ENCODE measurements around the gene AKR1C3.
"Not testable (repeated sequence)": the region's sequence is repeated elsewhere in the genome, so short reads cannot be mapped to it uniquely, and the experiment has no call there.

The AKR1C3 gene

GRCh38 chr10:5094265-5095205 is at the start of gene AKR1C3:
TSS of gene AKR1C3 (plus strand) at chr10:5094414. CDS start at chr10:5094445, 31 bp downstream.
- DNase-seq: peak; percentile 23

GRCh38 chr10:5045095-5045494 is 49.1 kb upstream of the AKR1C3 start:
- no peak for DNase-seq

GRCh38 chr10:5046410-5046809 is 47.8 kb upstream of the AKR1C3 start:
- no peak for DNase-seq

GRCh38 chr10:5047055-5047454 is 47.2 kb upstream of the AKR1C3 start:
- DNase-seq: not testable (repeated sequence)

GRCh38 chr10:5047912-5048628 is 46.1 kb upstream of the AKR1C3 start:
- no peak for DNase-seq

GRCh38 chr10:5052951-5053500 is 41.2 kb upstream of the AKR1C3 start:
- DNase-seq: not testable (repeated sequence)

GRCh38 chr10:5054831-5055230 is 39.4 kb upstream of the AKR1C3 start:
- DNase-seq: not testable (repeated sequence)

GRCh38 chr10:5059267-5059666 is 34.9 kb upstream of the AKR1C3 start:
- DNase-seq: not testable (repeated sequence)

GRCh38 chr10:5060791-5061190 is 33.4 kb upstream of the AKR1C3 start:
- not testable (repeated sequence) for DNase-seq

GRCh38 chr10:5064656-5065055 is 29.6 kb upstream of the AKR1C3 start:
- no peak for DNase-seq

- no peak for DNase-seq
Observed at GRCh38 chr10:5068274-5068984, 25.8 kb upstream of the AKR1C3 start.

- peak; percentile 26 for DNase-seq
Observed at GRCh38 chr10:5070648-5071410, 23.4 kb upstream of the AKR1C3 start.

GRCh38 chr10:5071411-5072198 is 22.6 kb upstream of the AKR1C3 start:
- DNase-seq: peak; percentile 39

- no peak for DNase-seq
Observed at GRCh38 chr10:5073659-5074058, 20.6 kb upstream of the AKR1C3 start.

- DNase-seq: no peak
Observed at GRCh38 chr10:5076615-5077014, 17.6 kb upstream of the AKR1C3 start.

- DNase-seq: peak; percentile 34
Observed at GRCh38 chr10:5078547-5079180, 15.6 kb upstream of the AKR1C3 start.

- DNase-seq: peak; percentile 84
Observed at GRCh38 chr10:5079306-5079830, 14.8 kb upstream of the AKR1C3 start.

GRCh38 chr10:5079836-5080235 is 14.4 kb upstream of the AKR1C3 start:
- DNase-seq: peak; percentile 4

GRCh38 chr10:5081091-5081490 is 13.1 kb upstream of the AKR1C3 start:
- DNase-seq: no peak

- no peak for DNase-seq
Observed at GRCh38 chr10:5088703-5089261, 5.4 kb upstream of the AKR1C3 start.

Data from NCI-H82 (cell line).